ENCODE data around the gene MORN4.
"Not testable (repeated sequence)": the region's sequence is repeated elsewhere in the genome, so short reads cannot be mapped to it uniquely, and the experiment has no call there.

Gene MORN4

DNA sequence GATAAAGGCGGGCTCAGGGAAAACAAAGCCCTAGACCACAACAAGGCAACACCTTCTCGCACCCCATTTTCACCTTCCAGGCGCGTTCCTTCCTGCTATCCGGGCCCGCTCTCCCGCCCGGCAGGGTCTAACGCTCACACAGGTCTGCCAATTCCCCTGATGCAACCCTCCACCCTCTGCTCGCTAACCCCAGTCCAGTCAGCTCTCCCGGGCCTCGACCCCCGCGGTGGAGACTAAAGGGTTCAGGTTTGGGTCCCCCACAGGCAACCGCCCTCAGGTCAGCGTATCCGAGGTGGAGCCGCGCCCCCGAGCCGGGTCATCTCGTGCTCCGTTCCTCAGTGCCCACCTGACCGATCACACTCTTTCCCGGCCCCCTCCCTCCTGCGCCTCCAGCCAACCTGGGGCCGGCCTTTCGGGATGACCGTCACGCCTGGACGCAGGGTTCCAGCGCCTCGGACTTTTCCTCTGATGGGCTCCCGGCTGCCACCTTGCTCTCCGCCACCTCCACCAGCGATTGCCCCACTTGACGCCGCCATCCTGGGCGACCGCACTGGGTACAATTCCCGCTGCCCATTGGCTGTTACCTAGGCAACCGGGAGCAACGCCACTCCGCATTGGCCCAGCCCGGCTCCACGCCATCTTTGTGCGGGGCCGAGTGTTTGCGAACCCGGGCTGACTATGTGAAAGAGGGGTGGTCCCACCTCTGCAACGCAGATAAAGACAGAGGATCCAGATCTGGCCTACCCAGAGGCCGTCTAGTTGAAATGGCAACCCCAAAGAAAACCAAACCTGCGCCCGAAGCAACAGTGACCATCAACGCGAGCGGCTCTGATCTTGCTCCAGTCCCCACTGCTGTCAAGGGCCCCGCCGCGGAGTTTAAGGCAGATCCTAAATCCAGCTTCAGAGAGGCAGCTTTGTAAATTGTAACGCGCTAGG lies at the start of gene MORN4:
Gene MORN4 (minus strand): TSS at position 552 of the 936 bp plus-strand sequence. CDS start 13,847 bp downstream, outside the sequence.
- DNase-seq = peak; percentile 92 to 95

- DNase-seq = no peak
Measured at GRCh38 chr10:97682042-97682441, 48.7 kb upstream of the MORN4 start.

DNA sequence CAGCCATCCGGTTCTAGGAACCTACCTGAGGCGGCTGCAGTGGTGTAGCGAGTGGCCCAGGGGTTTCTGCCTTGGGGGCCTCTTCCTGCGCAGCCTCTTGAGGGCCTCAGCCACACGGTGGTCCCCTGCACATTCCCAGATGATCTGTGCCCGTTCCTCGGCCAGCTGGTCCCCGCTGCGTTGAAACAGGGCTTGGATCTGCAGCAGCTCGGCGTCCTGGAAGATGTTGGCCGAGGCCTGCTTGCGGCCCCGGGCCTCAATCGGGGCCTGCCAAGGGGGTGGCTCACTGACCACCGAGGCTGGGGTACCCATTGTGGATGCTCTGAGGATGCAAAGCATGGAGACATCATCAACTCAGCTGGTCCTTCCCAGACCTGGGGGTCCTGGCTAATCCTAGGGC lies 46.3 kb upstream of the MORN4 start:
- DNase-seq = no peak

GRCh38 chr10:97676770-97677581 lies 43.7 kb upstream of the MORN4 start:
- peak; percentile 61 to 67 for DNase-seq

- DNase-seq = no peak
Measured at GRCh38 chr10:97675222-97675621, 41.9 kb upstream of the MORN4 start.

DNA sequence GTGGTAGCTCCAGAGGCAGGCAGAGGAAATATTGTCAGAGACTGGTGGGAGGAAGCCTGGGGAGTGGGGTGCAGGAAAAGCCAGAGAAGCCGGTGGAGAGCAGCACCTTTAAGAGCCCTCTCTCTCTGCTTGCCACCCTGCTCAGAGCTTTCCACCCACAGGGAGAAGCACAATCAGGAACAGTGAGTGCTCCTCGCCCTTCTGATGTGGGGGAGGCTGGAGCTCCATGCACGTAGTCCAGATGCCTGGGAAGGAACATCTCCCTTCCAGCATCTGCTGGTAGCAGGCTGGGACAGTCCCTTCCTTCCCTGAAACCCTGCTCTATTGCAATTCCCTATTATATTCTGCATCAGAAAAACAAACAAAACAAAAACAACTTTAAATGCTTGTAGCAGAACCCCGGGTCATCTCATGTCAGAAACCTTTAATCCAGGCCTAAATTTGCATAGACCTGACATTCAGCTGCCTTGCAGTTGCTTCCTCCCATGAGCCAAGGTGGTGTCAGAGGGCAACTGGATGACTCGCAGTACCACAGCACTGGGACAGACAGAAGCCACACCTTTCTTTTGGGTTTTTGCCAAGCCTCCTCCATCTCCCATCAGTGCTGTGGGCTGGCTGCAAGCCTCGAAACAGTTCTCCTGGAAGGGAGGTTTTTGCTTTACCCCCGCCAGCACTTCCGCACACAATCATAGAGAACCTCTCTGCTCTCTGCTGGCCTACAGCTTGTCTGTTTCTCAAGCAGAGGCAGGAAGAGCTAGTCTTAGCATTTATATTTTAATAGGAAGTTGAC lies 40.6 kb upstream of the MORN4 start:
- DNase-seq = no peak

GRCh38 chr10:97669571-97669970 lies 36.3 kb upstream of the MORN4 start:
- no peak for DNase-seq

DNA sequence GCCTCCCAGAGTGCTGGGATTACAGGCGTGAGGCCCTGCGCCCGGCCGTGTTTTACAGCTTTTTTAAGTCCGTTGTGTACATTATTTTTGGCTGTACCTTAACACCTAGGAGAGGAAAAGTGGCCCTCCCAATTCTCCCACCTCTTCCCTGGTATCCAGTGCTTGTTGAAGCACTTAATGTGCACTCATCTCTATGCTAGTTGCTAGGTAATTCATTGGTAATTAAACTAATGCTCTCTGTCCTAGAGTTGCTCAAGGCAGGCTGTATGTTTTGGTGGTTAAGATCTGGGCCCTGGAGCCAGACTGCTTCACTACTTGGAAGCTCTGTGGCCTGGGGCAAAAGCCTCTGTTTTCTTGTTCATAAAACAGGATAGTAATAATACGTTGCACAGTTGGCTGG lies 34.2 kb upstream of the MORN4 start:
- no peak for DNase-seq

DNA sequence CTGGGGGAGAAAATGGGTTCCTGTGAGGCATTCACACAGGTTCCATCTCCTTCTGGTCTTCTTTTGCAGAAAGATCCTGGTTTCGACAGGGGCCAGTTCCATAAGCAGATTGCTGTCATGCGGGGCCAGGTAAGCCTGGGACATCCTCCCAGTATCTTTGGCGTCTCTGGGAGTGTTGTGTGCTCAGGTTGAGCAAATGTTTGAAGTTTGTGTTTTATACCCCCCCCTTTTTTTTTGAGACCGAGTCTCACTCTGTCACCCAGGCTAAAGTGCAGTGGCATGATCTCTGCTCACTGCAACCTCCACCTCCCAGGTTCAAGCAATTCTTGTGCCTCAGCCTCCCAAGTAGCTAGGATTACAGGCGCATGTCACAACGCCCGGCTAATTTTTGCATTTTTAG lies 33.7 kb upstream of the MORN4 start:
- DNase-seq = no peak

DNA sequence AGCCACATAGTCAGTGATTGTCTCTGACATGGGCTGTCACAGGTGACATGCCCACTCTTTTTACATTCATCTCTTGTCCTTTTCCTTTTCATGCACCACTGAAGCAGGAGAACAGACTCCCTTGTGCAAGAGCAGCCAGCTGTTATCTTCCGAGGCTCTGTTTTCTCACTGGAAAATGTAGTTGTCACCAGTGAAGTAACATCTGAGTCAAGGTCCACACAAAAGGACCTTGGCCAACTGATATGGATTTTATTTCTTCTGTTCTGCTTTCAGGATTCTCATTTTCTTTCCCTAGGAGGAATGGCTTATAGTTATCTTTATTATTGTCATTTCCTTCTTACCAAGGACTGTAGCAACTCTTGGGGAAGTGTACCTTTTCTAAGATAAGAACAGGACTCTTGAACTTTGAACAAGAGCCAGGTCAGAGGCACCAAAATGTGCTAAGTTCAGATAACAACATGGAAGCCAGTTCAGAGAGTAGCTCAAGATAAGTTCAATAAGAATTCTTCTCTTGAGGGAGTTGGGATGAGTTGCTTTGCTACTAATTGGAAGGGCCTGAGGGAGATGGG lies 31.1 kb upstream of the MORN4 start:
- no peak for DNase-seq

GRCh38 chr10:97659589-97659988 lies 26.3 kb upstream of the MORN4 start:
- no peak for DNase-seq

- no peak for DNase-seq
Measured at GRCh38 chr10:97656777-97657176, 23.5 kb upstream of the MORN4 start.

DNA sequence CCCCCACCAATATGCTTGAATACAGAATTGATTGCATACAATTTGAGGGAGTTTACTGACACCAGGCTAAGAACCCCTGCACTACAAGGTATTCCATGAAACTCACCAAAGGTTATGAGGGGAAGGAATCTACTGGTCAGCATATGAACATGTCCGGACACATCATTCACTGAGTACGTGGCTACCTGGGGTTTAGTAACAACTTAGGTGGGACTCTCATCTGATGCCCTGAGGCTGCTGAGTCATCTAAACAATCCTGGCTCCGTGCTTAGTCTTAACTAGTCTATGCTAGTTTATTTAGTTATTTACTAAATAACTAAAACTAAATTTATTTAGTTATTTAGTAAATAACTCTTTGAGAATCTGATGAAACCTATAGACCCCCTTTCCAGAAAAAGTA lies 18.5 kb upstream of the MORN4 start:
- no peak for DNase-seq

DNA sequence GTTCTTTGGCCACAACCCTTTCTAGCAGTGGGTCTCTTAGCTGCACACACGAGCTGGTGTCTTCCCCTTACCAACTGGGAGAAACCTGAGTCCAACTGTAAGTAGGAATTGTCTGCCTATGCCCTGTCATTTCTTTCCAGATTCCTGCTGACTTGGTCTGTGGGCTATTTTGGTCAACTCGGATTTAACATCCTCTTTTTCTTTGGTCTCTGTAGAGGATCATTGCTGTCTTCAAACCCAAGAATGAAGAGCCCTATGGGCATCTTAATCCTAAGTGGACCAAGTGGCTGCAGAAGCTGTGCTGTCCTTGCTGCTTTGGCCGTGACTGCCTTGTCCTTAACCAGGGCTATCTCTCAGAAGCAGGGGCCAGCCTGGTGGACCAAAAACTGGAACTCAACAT lies 17.4 kb upstream of the MORN4 start:
- DNase-seq = no peak

DNA sequence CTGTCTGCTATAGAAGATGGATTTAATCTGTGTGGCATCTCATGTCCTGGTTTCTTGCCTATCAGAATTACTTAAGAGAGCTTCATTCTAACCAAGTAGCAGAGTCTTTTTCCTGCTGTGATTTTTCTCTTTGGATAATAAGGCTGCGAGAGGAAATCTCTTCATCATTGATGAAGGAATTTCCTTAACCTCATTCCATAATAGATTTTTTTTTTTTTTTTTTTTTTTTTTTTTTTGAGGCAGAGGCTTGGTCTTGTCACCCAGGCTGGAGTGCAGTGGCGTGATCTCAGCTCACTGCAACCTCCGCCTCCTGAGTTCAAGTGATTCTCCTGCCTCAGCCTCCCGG lies 16.1 kb upstream of the MORN4 start:
- DNase-seq = not testable (repeated sequence)

- DNase-seq = peak; percentile 46 to 58
Measured at GRCh38 chr10:97648562-97649404, 15.5 kb upstream of the MORN4 start.

- DNase-seq = no peak
Measured at GRCh38 chr10:97647556-97647955, 14.3 kb upstream of the MORN4 start.

GRCh38 chr10:97644936-97645335 lies 11.6 kb upstream of the MORN4 start:
- no peak for DNase-seq

DNA sequence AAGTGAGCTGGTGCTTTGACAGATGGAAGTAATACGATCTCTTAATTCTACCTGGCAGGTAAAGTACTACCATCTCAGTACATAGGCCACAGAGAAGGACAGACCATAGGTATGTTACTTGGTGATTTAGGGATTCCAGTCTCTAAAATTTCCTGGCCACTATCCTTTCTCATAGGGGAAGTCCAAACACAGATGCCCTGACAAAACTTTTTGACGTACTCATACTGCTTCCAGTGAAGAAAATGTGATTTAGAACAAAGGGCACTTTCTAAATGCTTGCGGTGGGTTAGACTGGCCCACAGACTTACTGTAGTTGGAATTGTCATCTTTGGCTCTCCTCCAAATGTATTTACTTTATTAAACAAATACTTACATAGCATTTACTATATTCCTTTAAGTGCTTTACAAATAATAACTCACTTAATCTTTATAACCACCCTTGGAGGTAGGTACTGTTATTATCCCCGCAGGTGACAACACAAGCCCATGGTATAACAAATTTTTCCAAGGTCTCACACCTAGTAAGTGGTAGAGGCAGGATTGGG lies 10.2 kb upstream of the MORN4 start:
- no peak for DNase-seq

DNA sequence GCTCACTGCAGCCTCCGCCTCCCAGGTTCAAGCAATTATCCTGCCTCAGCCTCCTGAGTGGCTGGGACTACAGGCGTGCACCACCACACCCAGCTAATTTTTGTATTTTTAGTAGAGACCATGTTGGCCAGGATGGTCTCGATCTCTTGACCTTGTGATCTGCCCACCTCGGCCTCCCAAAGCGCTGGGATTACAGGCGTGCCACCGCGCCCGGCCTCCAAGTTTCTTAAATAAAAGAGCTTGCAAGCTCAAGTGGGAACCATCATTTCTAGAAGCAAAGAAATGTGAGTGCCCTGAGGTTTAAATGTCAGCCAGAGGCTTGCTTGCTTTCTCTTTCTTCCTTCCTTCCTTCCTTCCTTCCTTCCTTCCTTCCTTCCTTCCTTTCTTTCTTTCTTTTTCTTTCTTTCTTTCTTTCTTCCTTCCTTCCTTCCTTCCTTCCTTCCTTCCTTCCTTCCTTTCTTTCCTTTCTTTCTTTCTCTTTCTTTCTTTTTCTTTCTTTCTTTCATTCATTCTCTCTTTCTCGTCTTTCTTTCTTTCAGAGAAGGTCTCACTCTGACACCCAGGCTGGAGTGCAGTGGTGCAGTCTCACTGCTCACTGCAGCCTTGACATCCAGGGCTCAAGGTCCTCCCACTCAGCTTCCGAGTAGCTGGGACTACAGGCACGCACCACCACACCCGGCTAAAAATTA lies 9.3 kb upstream of the MORN4 start:
- DNase-seq = not testable (repeated sequence)

Measured in CD4-positive, alpha-beta T cell treated with Interferon alpha-2 for 1 hour (primary cell).